B cell (primary cell): ENCODE results near the gene TPCN2.

Source experiments
- EZH2 ChIP-seq: IDR thresholded peaks from 2 replicates; pipeline ENCODE4 v1.6.1; 2012; ENCODE audit warnings: borderline replicate concordance, low read depth, mild to moderate bottlenecking, moderate library complexity, low read length; ENCODE audit not compliant: insufficient read depth, poor library complexity, severe bottlenecking
- TF ChIP-seq, protein P1 (sequence below): fragments of 200-600 bp; IDR thresholded peaks from one replicate; pipeline ENCODE4 v1.8.0; 2022; ENCODE audit warnings: antibody characterized with exemption, mild to moderate bottlenecking

DNA sequence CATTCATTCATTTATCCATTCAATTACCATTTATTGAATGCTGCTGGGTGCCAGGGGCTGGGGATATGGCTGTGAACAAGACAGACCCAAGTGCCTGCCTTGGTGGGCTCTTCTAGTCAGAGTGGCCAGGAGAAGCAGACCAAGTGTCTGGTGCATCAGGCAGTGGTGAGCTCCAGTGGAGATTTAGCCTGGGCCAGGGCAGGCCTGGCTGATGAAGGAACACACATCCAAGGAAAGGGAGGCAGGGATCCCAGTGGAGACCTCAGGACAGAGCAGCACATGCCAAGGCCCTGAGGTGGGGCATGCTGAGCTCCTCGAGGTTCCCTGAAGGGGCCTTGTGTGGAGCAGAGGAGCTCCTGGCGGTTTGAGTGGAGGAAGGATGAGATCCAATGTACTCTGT lies 60.4 kb downstream of the TPCN2 start:
- TF ChIP-seq, protein P1, sequence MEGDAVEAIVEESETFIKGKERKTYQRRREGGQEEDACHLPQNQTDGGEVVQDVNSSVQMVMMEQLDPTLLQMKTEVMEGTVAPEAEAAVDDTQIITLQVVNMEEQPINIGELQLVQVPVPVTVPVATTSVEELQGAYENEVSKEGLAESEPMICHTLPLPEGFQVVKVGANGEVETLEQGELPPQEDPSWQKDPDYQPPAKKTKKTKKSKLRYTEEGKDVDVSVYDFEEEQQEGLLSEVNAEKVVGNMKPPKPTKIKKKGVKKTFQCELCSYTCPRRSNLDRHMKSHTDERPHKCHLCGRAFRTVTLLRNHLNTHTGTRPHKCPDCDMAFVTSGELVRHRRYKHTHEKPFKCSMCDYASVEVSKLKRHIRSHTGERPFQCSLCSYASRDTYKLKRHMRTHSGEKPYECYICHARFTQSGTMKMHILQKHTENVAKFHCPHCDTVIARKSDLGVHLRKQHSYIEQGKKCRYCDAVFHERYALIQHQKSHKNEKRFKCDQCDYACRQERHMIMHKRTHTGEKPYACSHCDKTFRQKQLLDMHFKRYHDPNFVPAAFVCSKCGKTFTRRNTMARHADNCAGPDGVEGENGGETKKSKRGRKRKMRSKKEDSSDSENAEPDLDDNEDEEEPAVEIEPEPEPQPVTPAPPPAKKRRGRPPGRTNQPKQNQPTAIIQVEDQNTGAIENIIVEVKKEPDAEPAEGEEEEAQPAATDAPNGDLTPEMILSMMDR = no peak
- TF ChIP-seq EZH2 = no peak
